ENCODE data around the gene OR6C75. TPM values are rescaled to one million over a fixed set of nuclear protein-coding genes. Genes with fewer than 3 reads are reported as not detected.
"Not testable (repeated sequence)": the region's sequence is repeated elsewhere in the genome, so short reads cannot be mapped to it uniquely, and the experiment has no call there.

Gene OR6C75
- total and polyA plus RNA-seq, 9 of the 15 experiments (the other 6 are each of a cell fraction or from before 2014, with no cell fraction given), result not detected

DNA sequence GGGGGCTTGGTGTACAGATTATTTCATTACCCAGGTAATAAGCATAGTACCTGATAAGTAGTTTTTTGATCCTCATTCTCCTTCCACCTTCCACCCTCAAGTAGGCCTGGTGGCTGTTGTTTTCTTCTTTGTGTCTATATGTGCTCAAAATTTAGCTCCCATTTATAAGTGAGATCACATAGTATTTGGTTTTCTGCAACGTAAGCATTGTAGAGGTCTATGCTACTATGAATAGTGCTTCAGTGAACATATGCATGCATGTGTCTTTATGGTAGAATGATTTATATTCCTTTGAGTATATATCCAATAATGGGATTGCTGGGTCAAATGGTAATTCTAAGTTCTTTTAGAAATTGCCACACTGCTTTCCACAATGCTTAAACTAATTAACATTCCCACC is 46.4 kb downstream of the OR6C75 start:
- H3K27me3 ChIP-seq (ENCODE audit: control insufficient read depth in 2 of 2, insufficient read depth in 2 of 2, low read length in 2 of 2); BruUV-seq (replicated peaks); DNase-seq (ENCODE audit: extremely low read depth in 1 of 4, low spot score in 3 of 4); ATAC-seq; FAIRE-seq; POLR2A ChIA-PET; H3K9me1 ChIP-seq (ENCODE audit: control insufficient read depth, insufficient read depth, low read length); H3K27ac ChIP-seq (ENCODE audit: extremely low read depth, low read depth, low read length); H2AFZ ChIP-seq (ENCODE audit: low read depth, low read length); H3K9ac ChIP-seq (ENCODE audit: insufficient read depth in 1 of 2, low read depth in 2 of 2, low read length in 2 of 2); H3K79me2 ChIP-seq (ENCODE audit: control insufficient read depth, insufficient read depth, low read length); H3K4me1 ChIP-seq (replicated peaks in 1 of 2; ENCODE audit: control insufficient read depth in 2 of 2, insufficient read depth in 2 of 2, low read length in 2 of 2); H3K4me3 ChIP-seq; H3K4me2 ChIP-seq (ENCODE audit: insufficient read depth, low read length); H3K9me3 ChIP-seq (replicated peaks; ENCODE audit: control insufficient read depth, insufficient read depth, low read depth, low read length); intact Hi-C loops (cut with micrococcal nuclease); H4K20me1 ChIP-seq (replicated peaks; ENCODE audit: control insufficient read depth, insufficient read depth, low read length); H3K36me3 ChIP-seq (ENCODE audit: control insufficient read depth, insufficient read depth, low read length); CTCF ChIA-PET (ENCODE audit: low intra/inter-chr PET ratio); in situ Hi-C loops (cut with MboI): not testable (repeated sequence)
- WGBS (ENCODE audit: insufficient coverage, low coverage, missing lambda C conversion rate), result 4% methylated on average over 1 of the region's 1 CpG
- peak; percentile 70 for TF ChIP-seq ZNF316 (IDR thresholded peaks at IDR 0.05)
- peak; percentile 38; the same call in 1 of the 2 replicates for TF ChIP-seq C11orf30 (IDR thresholded peaks at IDR 0.05; ENCODE audit: low read depth)
- peak; percentile 40; the same call in 1 of the 2 replicates for TF ChIP-seq MAFF (IDR thresholded peaks at IDR 0.05; ENCODE audit: low read length)
- peak; percentile 23; the same call in 1 of the 2 replicates for TF ChIP-seq MAFG (tag; conservative IDR thresholded peaks at IDR 0.05)
- TF ChIP-seq MAFK (IDR thresholded peaks at IDR 0.05; ENCODE audit: low read length), result peak; percentile 45; the same call in 1 of the 2 replicates

DNA sequence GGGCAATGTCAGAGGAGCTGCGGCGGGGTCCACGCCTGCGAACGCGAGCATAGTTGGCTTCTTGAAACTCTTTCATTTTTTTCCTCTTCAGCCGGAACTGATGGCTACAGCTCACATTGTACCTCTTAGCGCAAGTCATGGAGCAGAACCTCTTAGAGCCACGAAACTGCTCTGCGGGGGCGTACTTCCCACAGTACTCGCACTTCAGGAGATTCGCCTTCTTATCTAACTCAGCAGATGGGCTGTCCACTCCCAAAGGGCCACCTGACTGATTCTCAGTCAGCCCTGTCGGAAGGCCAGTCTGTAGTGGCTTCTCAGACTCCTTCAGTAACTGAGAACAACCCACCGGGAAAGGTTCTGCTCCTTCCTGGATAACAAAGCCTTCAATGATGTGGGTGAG is 49.4 kb downstream of the OR6C75 start:
- CTCF ChIA-PET (ENCODE audit: low intra/inter-chr PET ratio); H3K9me3 ChIP-seq (replicated peaks; ENCODE audit: control insufficient read depth, insufficient read depth, low read depth, low read length); H3K4me3 ChIP-seq; intact Hi-C loops (cut with micrococcal nuclease); H3K4me1 ChIP-seq (replicated peaks in 1 of 2; ENCODE audit: control insufficient read depth in 2 of 2, insufficient read depth in 2 of 2, low read length in 2 of 2); BruUV-seq (replicated peaks); H3K27me3 ChIP-seq (ENCODE audit: control insufficient read depth in 2 of 2, insufficient read depth in 2 of 2, low read length in 2 of 2); H3K9ac ChIP-seq (ENCODE audit: insufficient read depth in 1 of 2, low read depth in 2 of 2, low read length in 2 of 2); H3K36me3 ChIP-seq (ENCODE audit: control insufficient read depth, insufficient read depth, low read length); H3K79me2 ChIP-seq (ENCODE audit: control insufficient read depth, insufficient read depth, low read length); H3K9me1 ChIP-seq (ENCODE audit: control insufficient read depth, insufficient read depth, low read length); H3K27ac ChIP-seq (ENCODE audit: extremely low read depth, low read depth, low read length); H4K20me1 ChIP-seq (replicated peaks; ENCODE audit: control insufficient read depth, insufficient read depth, low read length); in situ Hi-C loops (cut with MboI); H2AFZ ChIP-seq (ENCODE audit: low read depth, low read length): not testable (repeated sequence)
- DNase-seq (ENCODE audit: extremely low read depth in 1 of 4, low spot score in 3 of 4) (peak in 1 of 4 experiments; percentile 73), ATAC-seq (peak; percentile 93), FAIRE-seq (peak; percentile 93)
- H3K4me2 ChIP-seq (ENCODE audit: insufficient read depth, low read length), result peak overlapping the region; percentile 33
- POLR2A ChIA-PET, result interaction anchor here (0.7 kb wide), 1 partner anchor 179 kb away, joined by 3 read pairs; no protein-coding TSS in a partner anchor
- 2% methylated on average over 9 of the region's 15 CpGs for WGBS (ENCODE audit: insufficient coverage, low coverage, missing lambda C conversion rate)
- TF ChIP-seq MTA1 (IDR thresholded peaks at IDR 0.05; ENCODE audit: borderline replicate concordance) (peak; percentile 85), DMBX1 (CRISPR knock-in tag; IDR thresholded peaks at IDR 0.05; ENCODE audit: borderline replicate concordance) (peak; percentile 67)
- TF ChIP-seq, protein P1, sequence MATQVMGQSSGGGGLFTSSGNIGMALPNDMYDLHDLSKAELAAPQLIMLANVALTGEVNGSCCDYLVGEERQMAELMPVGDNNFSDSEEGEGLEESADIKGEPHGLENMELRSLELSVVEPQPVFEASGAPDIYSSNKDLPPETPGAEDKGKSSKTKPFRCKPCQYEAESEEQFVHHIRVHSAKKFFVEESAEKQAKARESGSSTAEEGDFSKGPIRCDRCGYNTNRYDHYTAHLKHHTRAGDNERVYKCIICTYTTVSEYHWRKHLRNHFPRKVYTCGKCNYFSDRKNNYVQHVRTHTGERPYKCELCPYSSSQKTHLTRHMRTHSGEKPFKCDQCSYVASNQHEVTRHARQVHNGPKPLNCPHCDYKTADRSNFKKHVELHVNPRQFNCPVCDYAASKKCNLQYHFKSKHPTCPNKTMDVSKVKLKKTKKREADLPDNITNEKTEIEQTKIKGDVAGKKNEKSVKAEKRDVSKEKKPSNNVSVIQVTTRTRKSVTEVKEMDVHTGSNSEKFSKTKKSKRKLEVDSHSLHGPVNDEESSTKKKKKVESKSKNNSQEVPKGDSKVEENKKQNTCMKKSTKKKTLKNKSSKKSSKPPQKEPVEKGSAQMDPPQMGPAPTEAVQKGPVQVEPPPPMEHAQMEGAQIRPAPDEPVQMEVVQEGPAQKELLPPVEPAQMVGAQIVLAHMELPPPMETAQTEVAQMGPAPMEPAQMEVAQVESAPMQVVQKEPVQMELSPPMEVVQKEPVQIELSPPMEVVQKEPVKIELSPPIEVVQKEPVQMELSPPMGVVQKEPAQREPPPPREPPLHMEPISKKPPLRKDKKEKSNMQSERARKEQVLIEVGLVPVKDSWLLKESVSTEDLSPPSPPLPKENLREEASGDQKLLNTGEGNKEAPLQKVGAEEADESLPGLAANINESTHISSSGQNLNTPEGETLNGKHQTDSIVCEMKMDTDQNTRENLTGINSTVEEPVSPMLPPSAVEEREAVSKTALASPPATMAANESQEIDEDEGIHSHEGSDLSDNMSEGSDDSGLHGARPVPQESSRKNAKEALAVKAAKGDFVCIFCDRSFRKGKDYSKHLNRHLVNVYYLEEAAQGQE (IDR thresholded peaks at IDR 0.05; ENCODE audit: borderline replicate concordance), result peak; percentile 34; the same call in 1 of the 2 replicates
- TF ChIP-seq, protein P1 (CRISPR knock-in tag; IDR thresholded peaks at IDR 0.05; ENCODE audit: low read depth), result not testable (repeated sequence)

All from K562 (cell line).